SK-N-SH (cell line): ENCODE results near the gene IL17RE.

Experiments
- ELF1 ChIP-seq: IDR thresholded peaks from 2 replicates; pipeline ENCODE4 v1.4.0; 2012
- EP300 ChIP-seq, 2 experiments: IDR thresholded peaks; 2 replicates each; pipeline versions ENCODE4 v1.4.0 to v1.6.1; 2012; ENCODE audit warnings: borderline replicate concordance in 1 of 2, low read depth in 1 of 2, low read length in 1 of 2
- EZH2phosphoT487 ChIP-seq: fragments of 200-600 bp; sonication (generic); IDR thresholded peaks from 2 replicates; pipeline ENCODE4 v1.6.1; 2017; ENCODE audit warnings: low read depth, mixed run types, mild to moderate bottlenecking, antibody characterized with exemption, moderate library complexity, borderline replicate concordance
- FOSL2 ChIP-seq: IDR thresholded peaks from 2 replicates; pipeline ENCODE4 v1.4.0; 2012; ENCODE audit warnings: low read depth, mild to moderate bottlenecking, moderate library complexity, borderline replicate concordance
- RFX5 ChIP-seq: IDR thresholded peaks from 2 replicates; pipeline ENCODE4 v1.6.1; 2012; ENCODE audit warnings: mild to moderate bottlenecking, improper control_type of control experiment, low read length
- TEAD4 ChIP-seq: IDR thresholded peaks from 2 replicates; pipeline ENCODE4 v1.4.0; 2012; ENCODE audit warnings: mild to moderate bottlenecking, borderline replicate concordance; ENCODE audit not compliant: insufficient read depth
- YY1 ChIP-seq: IDR thresholded peaks from 2 replicates; pipeline ENCODE4 v1.4.0; 2012; ENCODE audit warnings: low read depth, mild to moderate bottlenecking
- ZBTB33 ChIP-seq: IDR thresholded peaks from 2 replicates; pipeline ENCODE4 v1.4.0; 2012; ENCODE audit warnings: low read depth, borderline replicate concordance
- TF ChIP-seq, protein P1 (sequence below): fragments of 200-600 bp; sonication (generic); IDR thresholded peaks from 2 replicates; pipeline ENCODE4 v1.6.1; 2017; ENCODE audit warnings: antibody characterized with exemption, mild to moderate bottlenecking, moderate library complexity

DNA sequence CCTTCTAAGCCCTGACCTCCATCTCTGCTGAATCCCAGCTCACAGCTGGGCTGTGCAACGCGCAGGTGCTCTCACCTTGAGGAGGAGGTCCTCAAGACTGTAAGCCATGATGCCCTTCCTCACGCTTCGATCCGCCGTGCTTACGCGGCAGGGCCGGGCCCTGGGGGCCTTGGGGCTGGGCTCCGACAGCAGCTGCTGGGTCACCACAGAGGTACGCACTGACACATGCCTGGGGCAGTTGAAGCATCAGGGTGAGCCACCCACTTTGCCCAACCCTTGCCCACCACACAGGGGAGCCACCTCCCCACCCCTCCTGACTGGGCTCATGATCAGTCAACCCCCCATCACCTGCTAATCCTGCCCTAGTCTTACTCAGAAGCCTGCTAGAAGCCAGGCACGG is 25.7 kb upstream of the IL17RE start:
- TF ChIP-seq, protein P1, sequence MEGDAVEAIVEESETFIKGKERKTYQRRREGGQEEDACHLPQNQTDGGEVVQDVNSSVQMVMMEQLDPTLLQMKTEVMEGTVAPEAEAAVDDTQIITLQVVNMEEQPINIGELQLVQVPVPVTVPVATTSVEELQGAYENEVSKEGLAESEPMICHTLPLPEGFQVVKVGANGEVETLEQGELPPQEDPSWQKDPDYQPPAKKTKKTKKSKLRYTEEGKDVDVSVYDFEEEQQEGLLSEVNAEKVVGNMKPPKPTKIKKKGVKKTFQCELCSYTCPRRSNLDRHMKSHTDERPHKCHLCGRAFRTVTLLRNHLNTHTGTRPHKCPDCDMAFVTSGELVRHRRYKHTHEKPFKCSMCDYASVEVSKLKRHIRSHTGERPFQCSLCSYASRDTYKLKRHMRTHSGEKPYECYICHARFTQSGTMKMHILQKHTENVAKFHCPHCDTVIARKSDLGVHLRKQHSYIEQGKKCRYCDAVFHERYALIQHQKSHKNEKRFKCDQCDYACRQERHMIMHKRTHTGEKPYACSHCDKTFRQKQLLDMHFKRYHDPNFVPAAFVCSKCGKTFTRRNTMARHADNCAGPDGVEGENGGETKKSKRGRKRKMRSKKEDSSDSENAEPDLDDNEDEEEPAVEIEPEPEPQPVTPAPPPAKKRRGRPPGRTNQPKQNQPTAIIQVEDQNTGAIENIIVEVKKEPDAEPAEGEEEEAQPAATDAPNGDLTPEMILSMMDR = no peak
- TF ChIP-seq ELF1 (no peak), RFX5 (no peak), FOSL2 (no peak), EP300 (IDR thresholded peaks at IDR 0.05; ENCODE audit: borderline replicate concordance in 1 of 2, low read depth in 1 of 2, low read length in 1 of 2) (no peak), EZH2phosphoT487 (no peak), ZBTB33 (no peak), TEAD4 (no peak), YY1 (no peak)
